Gastroesophageal sphincter (tissue), 2 donors: Measurements from ENCODE around the gene ARHGAP25.

Source experiments
- EP300 ChIP-seq: sonication (generic); formaldehyde crosslinking; IDR thresholded peaks from one replicate; pipeline ENCODE4 v1.6.1; 2017; ENCODE audit warnings: antibody characterized with exemption, mild to moderate bottlenecking
- POLR2AphosphoS5 ChIP-seq: sonication (generic); formaldehyde crosslinking; IDR thresholded peaks from one replicate; pipeline ENCODE4 v1.6.1; 2017; ENCODE audit warnings: antibody characterized with exemption

DNA sequence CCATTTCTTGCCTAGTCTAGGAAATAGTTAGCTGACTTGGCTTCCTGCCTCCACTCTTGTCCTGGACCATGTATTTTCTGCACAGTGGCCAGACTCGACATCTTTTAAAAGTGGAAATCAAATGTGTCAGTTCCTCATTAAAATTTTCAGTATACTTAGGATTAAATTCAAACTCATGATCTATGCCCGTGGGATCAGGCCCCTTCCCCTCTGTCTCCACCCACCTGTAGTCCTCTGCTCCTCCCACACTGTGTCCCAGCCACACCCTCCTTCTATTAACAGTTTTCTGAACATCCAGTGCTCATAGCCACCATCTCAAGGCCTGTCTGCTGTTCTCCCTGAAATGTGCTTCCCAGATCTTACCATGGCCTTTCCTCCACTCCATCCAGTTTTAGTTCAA lies 13.3 kb downstream of the ARHGAP25 start:
- TF ChIP-seq POLR2AphosphoS5 (no peak), EP300 (no peak)
